HEK293 (cell line): Measurements from ENCODE around the gene MORC1.

Experiments
- CTCF ChIA-PET: fragments of 350-600 bp; formaldehyde crosslinking; extraction: SDS; loops from one replicate; lab custom pipeline; 2021; ENCODE audit warnings: antibody characterized with exemption; lab: Yijun Ruan, JAX
- POLR2A ChIA-PET: fragments of 300-600 bp; formaldehyde crosslinking; extraction: SDS; loops from one replicate; lab custom pipeline; 2020; ENCODE audit warnings: antibody characterized with exemption, inconsistent platforms; lab: Yijun Ruan, JAX
- H3K27ac ChIP-seq: fragments of 200-500 bp; sonication (Bioruptor generic); 2 replicates; pipeline ENCODE4 v1.5.1; 2014; ENCODE audit warnings: low read depth, low read length, control low read depth, inconsistent platforms; ENCODE audit errors: extremely low read depth
- H3K36me3 ChIP-seq, 2 experiments: fragments of 200-500 bp in 1 of 2; sonication (Bioruptor generic) in 1 of 2; 1 replicate in 1 of 2; 2 replicates in 1 of 2; pipeline ENCODE4 v1.5.1; 2014 to 2017; ENCODE audit warnings: inconsistent platforms in 2 of 2, low read length in 2 of 2; ENCODE audit not compliant: control insufficient read depth in 2 of 2, insufficient read depth in 1 of 2
- H3K4me1 ChIP-seq: fragments of 200-500 bp; sonication (Bioruptor generic); 2 replicates; pipeline ENCODE4 v1.5.1; 2014; ENCODE audit warnings: mild to moderate bottlenecking, low read length, inconsistent platforms; ENCODE audit not compliant: control insufficient read depth, insufficient read depth
- H3K4me3 ChIP-seq: 2 replicates; pipeline ENCODE4 v1.5.1; 2011; ENCODE audit warnings: low read depth, mild to moderate bottlenecking, control low read depth, low read length, moderate library complexity
- H3K9me3 ChIP-seq: fragments of 200-500 bp; sonication (Bioruptor generic); 2 replicates; pipeline ENCODE4 v1.5.1; 2014; ENCODE audit warnings: low read depth, low read length, inconsistent platforms; ENCODE audit not compliant: control insufficient read depth, insufficient read depth
- HIC1 ChIP-seq: fragments of 450-650 bp; formaldehyde crosslinking; IDR thresholded peaks from 2 replicates; pipeline ENCODE4 v1.5.1; 2016; ENCODE audit warnings: missing biosample characterization, missing genetic modification characterization
- KLF1 ChIP-seq: fragments of 450-650 bp; formaldehyde crosslinking; IDR thresholded peaks from 2 replicates; pipeline ENCODE4 v1.5.1; 2016; ENCODE audit warnings: missing biosample characterization, missing genetic modification characterization
- MEIS1 ChIP-seq: sonication (generic); formaldehyde crosslinking; IDR thresholded peaks from 2 replicates; pipeline ENCODE4 v1.8.1; 2022; ENCODE audit warnings: missing genetic modification reagents, mild to moderate bottlenecking, borderline replicate concordance
- SCRT1 ChIP-seq: fragments of 450-650 bp; formaldehyde crosslinking; IDR thresholded peaks from 2 replicates; pipeline ENCODE4 v1.5.1; 2016; ENCODE audit warnings: missing biosample characterization, missing genetic modification characterization, borderline replicate concordance
- SETDB1 ChIP-seq: IDR thresholded peaks from one replicate; pipeline ENCODE4 v1.6.1; 2017; ENCODE audit warnings: mild to moderate bottlenecking, low read length, moderate library complexity, mixed read lengths; ENCODE audit not compliant: insufficient read length
- WT1 ChIP-seq: fragments of 450-650 bp; formaldehyde crosslinking; IDR thresholded peaks from 2 replicates; pipeline ENCODE4 v1.5.1; 2016; ENCODE audit warnings: missing biosample characterization, missing genetic modification characterization
- ZBTB20 ChIP-seq: fragments of 450-650 bp; formaldehyde crosslinking; IDR thresholded peaks from 2 replicates; pipeline ENCODE4 v1.5.1; 2016; ENCODE audit warnings: missing biosample characterization, missing genetic modification characterization
- ZNF10 ChIP-seq: fragments of 450-650 bp; formaldehyde crosslinking; IDR thresholded peaks from 2 replicates; pipeline ENCODE4 v1.5.1; 2017; ENCODE audit warnings: missing biosample characterization, missing genetic modification characterization
- ZNF157 ChIP-seq: fragments of 450-650 bp; formaldehyde crosslinking; IDR thresholded peaks from 2 replicates; pipeline ENCODE4 v1.5.1; 2016; ENCODE audit warnings: missing biosample characterization, missing genetic modification characterization
- ZNF169 ChIP-seq: fragments of 450-650 bp; formaldehyde crosslinking; IDR thresholded peaks from 2 replicates; pipeline ENCODE4 v1.5.1; 2016; ENCODE audit warnings: missing biosample characterization, missing genetic modification characterization
- ZNF24 ChIP-seq: fragments of 450-650 bp; formaldehyde crosslinking; IDR thresholded peaks from 2 replicates; pipeline ENCODE4 v1.5.1; 2016; ENCODE audit warnings: missing biosample characterization, missing genetic modification characterization
- ZNF292 ChIP-seq: fragments of 450-650 bp; formaldehyde crosslinking; IDR thresholded peaks from 2 replicates; pipeline ENCODE4 v1.5.1; 2016; ENCODE audit warnings: low read depth, missing biosample characterization, missing genetic modification characterization, borderline replicate concordance
- ZNF362 ChIP-seq: fragments of 450-650 bp; formaldehyde crosslinking; IDR thresholded peaks from 2 replicates; pipeline ENCODE4 v1.5.1; 2016; ENCODE audit warnings: missing biosample characterization, missing genetic modification characterization
- ZNF518A ChIP-seq: fragments of 450-650 bp; formaldehyde crosslinking; conservative IDR thresholded peaks from 2 replicates; pipeline ENCODE4 v1.5.1; 2016; ENCODE audit warnings: low read depth, missing biosample characterization, missing genetic modification characterization
- ZNF548 ChIP-seq: fragments of 450-650 bp; formaldehyde crosslinking; IDR thresholded peaks from 2 replicates; pipeline ENCODE4 v1.5.1; 2016; ENCODE audit warnings: missing biosample characterization, missing genetic modification characterization
- ZSCAN4 ChIP-seq: fragments of 450-650 bp; formaldehyde crosslinking; IDR thresholded peaks from 2 replicates; pipeline ENCODE4 v1.5.1; 2017; ENCODE audit warnings: missing biosample characterization, missing genetic modification characterization

The MORC1 gene

GRCh38 chr3:109125902-109126301 is 8.0 kb upstream of the MORC1 start (continued):
- TF ChIP-seq ZNF518A (no peak), WT1 (tag by site-specific recombination) (no peak), KLF1 (no peak), MEIS1 (CRISPR knock-in tag) (no peak), ZNF292 (tag by site-specific recombination) (no peak)

- H3K36me3 ChIP-seq: no peaks in the 10 kb centered on the region
- CTCF ChIA-PET: interaction anchor here (0.7 kb wide), 1 partner anchor 15 kb away, joined by 3 read pairs; no protein-coding TSS in a partner anchor
- H3K4me3 ChIP-seq: no peak overlapping the region
- H3K4me1 ChIP-seq: no peaks in the 10 kb centered on the region
- POLR2A ChIA-PET: no interaction called here
- TF ChIP-seq ZNF169 (no peak), ZNF548 (tag by site-specific recombination) (no peak), SCRT1 (no peak), ZNF157 (tag by site-specific recombination) (no peak), SETDB1 (no peak)
- no peak overlapping the region for H3K27ac ChIP-seq
- no peaks in the 10 kb centered on the region for H3K9me3 ChIP-seq
Observed at GRCh38 chr3:109122690-109123089, 4.8 kb upstream of the MORC1 start.

- H3K4me3 ChIP-seq: no peak overlapping the region
- CTCF ChIA-PET: interaction anchor here (0.5 to 0.8 kb wide), 3 partner anchors 95 to 1819 kb away, joined by 3 to 4 read pairs (median 3); no protein-coding TSS in a partner anchor
- H3K27ac ChIP-seq: no peak overlapping the region
- no peaks in the 10 kb centered on the region for H3K9me3 ChIP-seq
- no peaks in the 10 kb centered on the region for H3K4me1 ChIP-seq
- H3K36me3 ChIP-seq: no peaks in the 10 kb centered on the region
- TF ChIP-seq ZBTB20 (tag by site-specific recombination) (no peak), ZNF10 (tag by site-specific recombination) (no peak), ZSCAN4 (tag by site-specific recombination) (no peak), HIC1 (tag by site-specific recombination) (no peak), ZNF24 (tag by site-specific recombination) (no peak), ZNF362 (no peak)
- POLR2A ChIA-PET: no interaction called here
Observed at GRCh38 chr3:109118584-109118983, 650 bp upstream of the MORC1 start.
